ENCODE data around the gene HSD3B2. TPM values are rescaled to one million over a fixed set of nuclear protein-coding genes. Genes with fewer than 3 reads are reported as not detected.

HSD3B2 gene
- total and polyA plus RNA-seq, 2 experiments from 2014 or later = not detected

- no peaks in the 10 kb centered on the region for H4K20me1 ChIP-seq (replicated peaks; ENCODE audit: insufficient read depth)
- H3K9me2 ChIP-seq (ENCODE audit: insufficient read depth) = peaks cover 5% of the 10 kb centered on the region; the same call in 1 of the 2 replicates
- Mint-ChIP-seq H3K4me3 (no peak overlapping the region), H3K27me3 (ENCODE audit: insufficient read depth, low read depth, poor library complexity) (no peaks in the 10 kb centered on the region), H3K9me3 (no peaks in the 10 kb centered on the region), H3K36me3 (ENCODE audit: low read depth) (no peaks in the 10 kb centered on the region), H3K4me1 (no peaks in the 10 kb centered on the region), H3K27ac (no peak overlapping the region)
- DNase-seq (ENCODE audit: low spot score) = no peak
- H3K27ac ChIP-seq (ENCODE audit: low read depth) = no peak overlapping the region
- no peak overlapping the region for H3K4me3 ChIP-seq
- H3K4me2 ChIP-seq = no peak overlapping the region
- H3K27me3 ChIP-seq (ENCODE audit: insufficient read depth) = no peaks in the 10 kb centered on the region
- no peaks in the 10 kb centered on the region for H3K79me2 ChIP-seq (replicated peaks; ENCODE audit: insufficient read depth)
- H3K36me3 ChIP-seq (ENCODE audit: insufficient read depth) = no peaks in the 10 kb centered on the region
- no peak for ATAC-seq
- H2AFZ ChIP-seq = no peak overlapping the region
- no peaks in the 10 kb centered on the region for H3F3A ChIP-seq (replicated peaks; ENCODE audit: low read depth)
- TF ChIP-seq ETS1 (IDR thresholded peaks at IDR 0.05) (no peak), JUNB (IDR thresholded peaks at IDR 0.05; ENCODE audit: unreplicated experiment) (no peak), ZNF331 (CRISPR knock-in tag; IDR thresholded peaks at IDR 0.05; ENCODE audit: low read depth) (no peak), STAT1 (IDR thresholded peaks at IDR 0.05; ENCODE audit: unreplicated experiment) (no peak), CREB1 (CRISPR knock-in tag; IDR thresholded peaks at IDR 0.05; ENCODE audit: low read depth) (no peak), EZH2 (IDR thresholded peaks at IDR 0.05; ENCODE audit: low read depth, unreplicated experiment) (no peak), POLR2AphosphoS5 (IDR thresholded peaks at IDR 0.05; ENCODE audit: low read depth) (no peak), EZH2phosphoT487 (IDR thresholded peaks at IDR 0.05; ENCODE audit: unreplicated experiment) (no peak), REST (IDR thresholded peaks at IDR 0.05; ENCODE audit: unreplicated experiment) (no peak), ZNF114 (CRISPR knock-in tag; IDR thresholded peaks at IDR 0.05) (no peak), NANOG (IDR thresholded peaks at IDR 0.05; ENCODE audit: borderline replicate concordance) (no peak)
- no peaks in the 10 kb centered on the region for H3K4me1 ChIP-seq (ENCODE audit: insufficient read depth)
Measured at GRCh38 chr1:119396982-119397381, 18.0 kb upstream of the HSD3B2 start.

- H3K27ac Mint-ChIP-seq = no peak overlapping the region
- no peaks in the 10 kb centered on the region for H3K9me3 Mint-ChIP-seq
- Histone ChIP-seq H3K27ac (ENCODE audit: low read depth) (no peak overlapping the region), H3K79me2 (replicated peaks; ENCODE audit: insufficient read depth) (no peaks in the 10 kb centered on the region), H3K4me3 (no peak overlapping the region), H4K20me1 (replicated peaks; ENCODE audit: insufficient read depth) (no peaks in the 10 kb centered on the region), H3K36me3 (ENCODE audit: insufficient read depth) (no peaks in the 10 kb centered on the region), H3K9me2 (ENCODE audit: insufficient read depth) (peaks cover 5% of the 10 kb centered on the region; the same call in 1 of the 2 replicates), H2AFZ (no peak overlapping the region), H3K4me1 (ENCODE audit: insufficient read depth) (no peaks in the 10 kb centered on the region), H3K27me3 (ENCODE audit: insufficient read depth) (no peaks in the 10 kb centered on the region), H3K4me2 (no peak overlapping the region), H3F3A (replicated peaks; ENCODE audit: low read depth) (no peaks in the 10 kb centered on the region)
- peaks cover 3% of the 10 kb centered on the region for H3K27me3 Mint-ChIP-seq (ENCODE audit: insufficient read depth, low read depth, poor library complexity)
- no peaks in the 10 kb centered on the region for H3K36me3 Mint-ChIP-seq (ENCODE audit: low read depth)
- ATAC-seq = no peak
- H3K4me3 Mint-ChIP-seq = no peak overlapping the region
- H3K4me1 Mint-ChIP-seq = no peaks in the 10 kb centered on the region
- no peak for DNase-seq (ENCODE audit: low spot score)
- TF ChIP-seq JUNB (IDR thresholded peaks at IDR 0.05; ENCODE audit: unreplicated experiment) (no peak), STAT1 (IDR thresholded peaks at IDR 0.05; ENCODE audit: unreplicated experiment) (no peak), EZH2phosphoT487 (IDR thresholded peaks at IDR 0.05; ENCODE audit: unreplicated experiment) (no peak), ETS1 (IDR thresholded peaks at IDR 0.05) (no peak), ZNF331 (CRISPR knock-in tag; IDR thresholded peaks at IDR 0.05; ENCODE audit: low read depth) (no peak), CREB1 (CRISPR knock-in tag; IDR thresholded peaks at IDR 0.05; ENCODE audit: low read depth) (no peak)
Measured at GRCh38 chr1:119397986-119398385, 17.0 kb upstream of the HSD3B2 start.
